Measurements from ENCODE around the gene ACOX1.

- no peak for TF ChIP-seq CTCF (IDR thresholded peaks at IDR 0.05; ENCODE audit: poor library complexity)
- no peak for TF ChIP-seq EZH2 (IDR thresholded peaks at IDR 0.05; ENCODE audit: borderline replicate concordance)
Measured at GRCh38 chr17:75922963-75923874, 55.7 kb downstream of the ACOX1 start.

All from hepatocyte (in vitro differentiated cells).